Measurements from ENCODE around the gene APC2.

Gene APC2

GRCh38 chr19:1411255-1412191 lies 38.4 kb upstream of the APC2 start:
- no peak overlapping the region for H3K4me3 ChIP-seq (ENCODE audit: low read depth, low read length)
- TF ChIP-seq CTCF (IDR thresholded peaks at IDR 0.05; ENCODE audit: borderline replicate concordance, insufficient read depth, low read depth, low read length), result no peak

DNA sequence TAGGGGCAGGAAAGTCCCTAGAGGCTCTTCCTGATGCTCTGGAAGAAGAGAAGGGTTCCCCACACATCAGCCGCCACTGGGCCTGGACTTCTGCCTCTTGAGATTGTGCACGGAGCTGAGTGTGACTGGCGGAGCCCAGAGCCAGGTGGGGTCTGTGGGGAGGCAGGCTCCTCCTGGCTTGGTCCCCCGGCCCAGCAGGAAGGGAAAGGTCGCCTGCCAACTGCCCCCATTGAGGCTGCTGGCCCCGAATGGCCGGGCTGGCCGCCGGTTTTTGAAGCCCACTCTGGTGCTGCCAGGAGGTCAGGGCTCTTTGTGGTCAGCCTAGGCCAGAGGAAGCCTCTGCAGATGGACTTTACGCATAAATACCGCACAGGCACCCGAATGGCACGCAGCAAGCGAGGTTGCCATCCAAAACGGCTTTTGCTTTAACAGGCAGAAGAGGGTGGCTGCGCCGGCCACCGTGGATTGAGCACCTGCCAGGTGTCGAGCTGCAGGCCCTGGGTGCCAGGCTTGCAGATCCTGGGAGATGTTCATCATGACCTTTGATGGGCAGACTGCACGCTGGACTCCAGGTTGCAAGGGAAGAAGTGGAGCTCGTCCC lies 37.5 kb upstream of the APC2 start:
- no peak for TF ChIP-seq CTCF (IDR thresholded peaks at IDR 0.05; ENCODE audit: borderline replicate concordance, insufficient read depth, low read depth, low read length)
- H3K4me3 ChIP-seq (ENCODE audit: low read depth, low read length), result no peak overlapping the region

DNA sequence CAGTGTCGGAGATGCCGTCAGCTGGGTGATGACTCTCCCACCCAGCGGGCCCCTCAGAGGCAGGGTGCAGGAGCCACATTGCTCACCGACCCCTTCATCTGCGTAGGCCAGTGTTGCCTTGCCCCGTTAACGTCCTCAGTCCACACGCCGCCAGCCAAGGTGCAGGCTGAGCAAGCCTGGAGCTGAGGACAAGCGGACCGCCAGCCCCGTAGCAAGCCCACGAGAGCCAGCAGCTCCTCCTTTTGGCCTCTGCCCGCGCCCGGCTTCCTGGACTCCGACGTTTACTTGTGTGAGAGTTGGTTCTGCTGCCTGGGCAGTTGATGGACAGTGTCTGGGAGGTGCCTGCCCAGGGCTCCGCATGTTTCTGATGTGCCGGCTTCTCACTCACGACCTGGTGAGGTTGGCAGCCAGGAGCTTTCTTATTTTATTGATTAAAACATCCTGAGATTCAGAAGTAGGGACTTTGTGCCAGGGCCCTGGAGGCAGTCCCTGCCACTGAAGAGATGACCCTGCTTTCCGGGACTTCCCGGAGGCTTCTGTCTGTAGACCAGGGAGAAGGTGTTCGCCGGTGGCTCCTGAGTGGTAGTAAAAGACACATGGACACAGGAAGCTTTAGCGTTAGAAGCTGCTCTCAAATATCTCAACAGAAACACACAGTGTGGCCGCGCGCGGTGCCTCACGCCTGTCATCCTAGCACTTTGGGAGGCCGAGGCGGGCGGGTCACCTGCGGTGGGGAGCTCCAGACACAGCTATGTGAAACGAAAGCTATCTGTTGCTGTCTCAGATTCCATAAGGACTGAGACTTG lies 36.7 kb upstream of the APC2 start:
- H3K4me3 ChIP-seq (ENCODE audit: low read depth, low read length), result no peak overlapping the region
- TF ChIP-seq CTCF (IDR thresholded peaks at IDR 0.05; ENCODE audit: borderline replicate concordance, insufficient read depth, low read depth, low read length), result no peak

DNA sequence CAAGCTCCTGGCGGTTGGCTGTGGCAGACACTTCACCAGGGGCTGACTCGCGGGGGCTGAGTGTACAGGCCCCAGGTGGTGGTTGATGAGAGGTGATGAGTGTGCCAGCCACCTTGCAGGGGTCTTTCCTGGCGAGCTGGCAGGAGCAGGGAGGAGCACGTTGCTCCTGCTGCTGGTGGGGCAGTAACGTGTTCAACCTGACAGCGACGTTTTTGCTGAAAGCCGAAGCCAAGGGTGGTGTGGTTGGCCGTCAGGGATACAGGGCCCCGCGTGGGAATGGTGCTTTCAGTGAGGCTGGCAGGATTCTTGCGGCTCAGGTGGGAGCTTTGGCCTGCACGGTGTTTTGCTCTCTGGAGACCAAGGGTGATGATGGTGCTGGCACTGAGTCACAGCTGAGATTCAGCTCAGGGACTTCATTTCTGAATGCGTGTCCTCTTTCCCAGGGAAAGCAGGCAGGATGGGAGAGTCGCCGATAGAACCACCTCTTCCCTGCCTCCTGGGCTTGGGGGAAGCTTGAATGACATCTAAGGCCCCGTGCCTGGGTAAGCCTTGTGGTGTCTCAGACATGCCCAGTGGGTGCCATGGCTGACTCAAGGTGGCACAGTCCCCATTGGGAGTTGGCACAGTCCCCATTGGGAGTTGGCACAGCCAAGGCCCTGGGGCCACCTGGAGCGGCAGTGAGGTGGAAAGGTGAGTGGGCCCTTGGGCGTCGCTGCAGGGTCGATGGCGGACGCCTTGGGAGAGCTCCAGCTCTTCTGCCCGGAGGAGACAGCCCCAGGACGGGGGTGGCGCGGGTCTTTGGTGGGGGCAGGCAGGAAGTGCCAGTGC lies 33.7 kb upstream of the APC2 start:
- H3K4me3 ChIP-seq (ENCODE audit: low read depth, low read length), result no peak overlapping the region
- no peak for TF ChIP-seq CTCF (IDR thresholded peaks at IDR 0.05; ENCODE audit: borderline replicate concordance, insufficient read depth, low read depth, low read length)

DNA sequence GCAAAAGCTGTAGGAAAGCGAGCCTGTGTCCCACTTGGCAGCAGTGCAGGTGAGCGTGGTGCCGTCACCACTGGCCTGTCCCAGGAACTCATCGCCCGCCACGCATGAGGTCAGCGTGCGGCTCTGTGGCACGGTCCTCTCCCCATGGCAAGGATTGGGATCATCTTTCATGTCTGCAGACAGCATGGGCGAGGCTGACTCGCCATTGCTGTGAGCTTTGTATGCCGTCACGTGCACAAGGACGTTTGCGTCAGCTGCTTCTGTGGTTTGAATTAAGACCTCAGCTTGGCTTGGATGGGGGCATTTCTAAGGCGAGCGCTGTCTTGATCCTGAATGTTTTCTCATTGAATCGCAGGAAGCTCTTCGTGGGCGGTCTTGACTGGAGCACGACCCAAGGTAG lies 32.8 kb upstream of the APC2 start:
- no peak for TF ChIP-seq CTCF (IDR thresholded peaks at IDR 0.05; ENCODE audit: borderline replicate concordance, insufficient read depth, low read depth, low read length)
- no peak overlapping the region for H3K4me3 ChIP-seq (ENCODE audit: low read depth, low read length)

GRCh38 chr19:1417681-1418495 lies 32.0 kb upstream of the APC2 start:
- no peak overlapping the region for H3K4me3 ChIP-seq (ENCODE audit: low read depth, low read length)
- TF ChIP-seq CTCF (IDR thresholded peaks at IDR 0.05; ENCODE audit: borderline replicate concordance, insufficient read depth, low read depth, low read length), result no peak
